Measurements from ENCODE around the gene ASB15. TPM values are rescaled to one million over a fixed set of nuclear protein-coding genes. Genes with fewer than 3 reads are reported as not detected.
A peak's percentile ranks its signal among the peaks of the same experiment; 100 is the strongest.

ASB15 gene
- total and polyA plus RNA-seq, 2 of the 8 experiments (the other 6 are each of a cell fraction or from before 2014, with no cell fraction given): not detected

DNA sequence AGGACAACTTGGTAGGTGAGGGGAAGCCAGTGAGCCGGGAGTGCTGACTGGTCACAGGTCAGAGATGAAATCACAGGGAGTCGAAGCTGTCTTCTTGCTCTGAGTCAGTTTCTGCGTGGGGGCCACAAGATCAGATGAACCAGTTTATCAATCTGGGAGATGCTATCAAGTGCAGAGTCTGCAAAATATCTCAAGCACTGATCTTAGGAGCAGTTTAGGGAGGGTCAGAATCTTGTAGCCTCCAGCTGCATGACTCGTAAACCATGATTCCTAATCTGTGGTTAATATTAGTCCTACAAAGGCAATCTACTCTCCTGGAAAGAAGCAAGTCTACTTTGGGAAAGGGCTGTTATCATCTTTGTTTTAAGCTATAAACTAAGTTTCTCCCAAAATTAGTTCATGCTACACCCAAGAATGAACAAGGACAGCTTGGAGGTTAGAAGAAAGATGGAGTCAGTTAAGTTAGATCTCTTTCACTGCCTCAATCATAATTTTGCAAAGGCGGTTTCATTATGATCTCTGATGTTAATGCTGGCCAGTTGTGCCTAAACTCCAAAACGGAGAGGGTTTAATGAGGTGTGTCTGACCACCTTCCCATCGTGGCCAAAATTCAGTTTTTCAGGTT lies 45.6 kb downstream of the ASB15 start:
- no peak overlapping the region for H3K4ac ChIP-seq (replicated peaks; ENCODE audit: insufficient read length, low read depth, low read length)
- H2BK20ac ChIP-seq (ENCODE audit: low read length): no peak overlapping the region
- H2AFZ ChIP-seq (ENCODE audit: low read length): peak overlapping the region; percentile 70; the same call in 1 of the 2 replicates
- H4K20me1 ChIP-seq (replicated peaks in 1 of 2; ENCODE audit: control insufficient read depth in 1 of 2, insufficient read depth in 2 of 2, low read length in 2 of 2): no peaks in the 10 kb centered on the region
- no peak overlapping the region for H2BK5ac ChIP-seq (ENCODE audit: low read depth, low read length)
- H2BK120ac ChIP-seq (replicated peaks; ENCODE audit: low read depth, low read length): no peak overlapping the region
- POLR2A ChIA-PET (ENCODE audit: partially characterized antibody): no interaction called here
- peaks cover 3 to 13% (median 9%) of the 10 kb centered on the region in 4 experiments; a peak in 6 of 7 replicates for H3K4me1 ChIP-seq (replicated peaks in 1 of 4; ENCODE audit: control insufficient read depth in 3 of 4, insufficient read depth in 4 of 4, low read length in 3 of 4)
- FAIRE-seq (no peak), DNase-seq (ENCODE audit: low read depth in 1 of 2, low spot score in 2 of 2) (no peak)
- no peak overlapping the region for H3K4me3 ChIP-seq (ENCODE audit: extremely low read depth in 1 of 4, insufficient read depth in 2 of 4, low read depth in 3 of 4, low read length in 4 of 4)
- CTCF ChIA-PET (ENCODE audit: partially characterized antibody): interaction anchor here (0.8 to 4.7 kb wide), 4 partner anchors 9 to 35 kb away, joined by 3 to 33 read pairs (median 4); partner anchors contain the start of gene LMOD2
- no peaks in the 10 kb centered on the region for H3K9me3 ChIP-seq (ENCODE audit: insufficient read depth in 2 of 2, low read depth in 1 of 2, low read length in 1 of 2)
- no peak overlapping the region for H3K14ac ChIP-seq (ENCODE audit: insufficient read length)
- H4K5ac ChIP-seq (ENCODE audit: insufficient read length, low read depth, low read length): no peak overlapping the region
- no peak overlapping the region for H4K91ac ChIP-seq (replicated peaks; ENCODE audit: insufficient read length, low read length)
- TF ChIP-seq BACH1 (IDR thresholded peaks at IDR 0.05; ENCODE audit: low read length) (no peak), RNF2 (IDR thresholded peaks at IDR 0.05; ENCODE audit: borderline replicate concordance, low read depth, low read length, missing control alignments, poor library complexity, severe bottlenecking) (no peak), POU5F1 (IDR thresholded peaks at IDR 0.05; ENCODE audit: low read depth, low read length) (no peak), CEBPB (IDR thresholded peaks at IDR 0.05; ENCODE audit: low read depth, low read length) (no peak), KDM1A (IDR thresholded peaks at IDR 0.05; ENCODE audit: borderline replicate concordance, low read length) (no peak), ZNF274 (IDR thresholded peaks at IDR 0.05; ENCODE audit: borderline replicate concordance, extremely low read depth, low read length) (no peak), KDM4A (IDR thresholded peaks at IDR 0.05; ENCODE audit: low read depth, low read length, severe bottlenecking) (no peak)
- no peak overlapping the region for H4K8ac ChIP-seq (ENCODE audit: extremely low read depth, insufficient read depth, low read length)
- H2BK12ac ChIP-seq (ENCODE audit: low read depth, low read length): no peak overlapping the region
- H3K79me2 ChIP-seq (ENCODE audit: control insufficient read depth in 1 of 2, insufficient read depth in 2 of 2, low read length in 2 of 2): no peaks in the 10 kb centered on the region
- H3K18ac ChIP-seq (ENCODE audit: extremely low read depth, low read length): no peak overlapping the region
- no peak overlapping the region for H3K23ac ChIP-seq (ENCODE audit: insufficient read length)
- no peaks in the 10 kb centered on the region for H3K79me1 ChIP-seq (ENCODE audit: low read depth, low read length)
- H2BK15ac ChIP-seq (ENCODE audit: low read length): no peak overlapping the region
- H3K56ac ChIP-seq (replicated peaks; ENCODE audit: insufficient read length, low read depth, low read length): no peak overlapping the region
- no peak overlapping the region for H2AK5ac ChIP-seq (ENCODE audit: low read depth, low read length)
- H3K27me3 ChIP-seq (replicated peaks in 1 of 4; ENCODE audit: control insufficient read depth in 3 of 4, extremely low read depth in 1 of 4, insufficient read depth in 3 of 4, low read length in 3 of 4): no peaks in the 10 kb centered on the region
- no peak overlapping the region for H3K27ac ChIP-seq (ENCODE audit: low read depth, low read length)
- no peak overlapping the region for H3K9ac ChIP-seq (replicated peaks in 1 of 4; ENCODE audit: extremely low read depth in 1 of 4, low read depth in 3 of 4, low read length in 3 of 4)
- no peaks in the 10 kb centered on the region for H3K23me2 ChIP-seq (ENCODE audit: low read depth, low read length)
- 0 out of 4 replicates have a peak overlapping the region, but pooled peaks of 1 of the 2 experiments have one; percentile 3 for H3K4me2 ChIP-seq (ENCODE audit: insufficient read depth in 1 of 2, low read depth in 2 of 2, low read length in 2 of 2)
- no peaks in the 10 kb centered on the region for H3K36me3 ChIP-seq (ENCODE audit: control insufficient read depth in 2 of 4, insufficient read depth in 4 of 4, low read length in 3 of 4)
- WGBS, 2 experiments (ENCODE audit: extremely low coverage in 1 of 2, insufficient coverage in 1 of 2, insufficient read length in 1 of 2, insufficient replicate concordance in 2 of 2, low coverage in 1 of 2, low lambda C conversion rate in 2 of 2, missing lambda C conversion rate in 1 of 2): 87% methylated on average over 7 of the region's 7 CpGs; no CpG with 5 or more reads in 1 of the 2 experiments
